HCT116 (cell line): Measurements from ENCODE around the gene PLAAT3. TPM values are rescaled to one million over a fixed set of nuclear protein-coding genes. Genes with fewer than 3 reads are reported as not detected.

Experiments used
- ATAC-seq: fragments of 200-7000 bp; cut with Tn5 transposase; 2 replicates; pipeline ENCODE4 v1.9.1; 2020; ENCODE audit warnings: mild to moderate bottlenecking, moderate library complexity
- BruUV-seq: library from RNA; stranded (reverse); fragments of 400-500 nt; replicated peaks from 2 replicates; lab custom pipeline; 2021; lab: Mats Ljungman, UMichigan
- CTCF ChIA-PET: fragments of 300-600 bp; sonication (Branson Sonifier 250); formaldehyde crosslinking; loops from one replicate; lab custom pipeline; 2021; ENCODE audit warnings: antibody characterized with exemption; lab: Charles Lee
- POLR2A ChIA-PET: fragments of 300-600, 350-600 bp; sonication (Branson Sonifier 250); formaldehyde crosslinking; loops from one replicate; lab custom pipeline; 2021; ENCODE audit warnings: antibody characterized with exemption; lab: Charles Lee
- RAD21 ChIA-PET, 2 experiments: fragments of 300-600 bp; sonication (Branson Sonifier 250); formaldehyde crosslinking; loops; one replicate each; lab custom pipeline; 2023; ENCODE audit warnings: low total read pairs in 2 of 2; ENCODE audit not compliant: uncharacterized antibody in 2 of 2, unreplicated experiment in 2 of 2, low non-redundant PET in 1 of 2; lab: Charles Lee
- DNase-seq: peaks from one replicate; pipeline ENCODE4 v3.0.0-alpha.2; 2010; ENCODE audit warnings: low read depth, low spot score
- H2AFZ ChIP-seq: fragments of 200-600 bp; shearing (Covaris generic), sonication (generic); 2 replicates; pipeline ENCODE4 v1.6.1; 2017; ENCODE audit warnings: low read depth, mixed run types, mixed read lengths, antibody characterized with exemption, low read length; ENCODE audit not compliant: poor library complexity, severe bottlenecking
- H3K27ac ChIP-seq: 2 replicates; pipeline ENCODE4 v1.5.1; 2012; ENCODE audit warnings: low read depth, low read length
- H3K27me3 ChIP-seq: fragments of 200-600 bp; sonication (generic); 2 replicates; pipeline ENCODE4 v1.6.1; 2016; ENCODE audit warnings: mixed run types, low read length, mixed read lengths; ENCODE audit not compliant: insufficient read depth
- H3K36me3 ChIP-seq, 2 experiments: fragments of 200-500 bp in 1 of 2; fragments of 200-600 bp in 1 of 2; sonication (Bioruptor generic) in 1 of 2; sonication (generic) in 1 of 2; 2 replicates each; pipeline versions ENCODE4 v1.5.1 to v1.6.1; 2014 to 2016; ENCODE audit warnings: low read length in 2 of 2, inconsistent platforms in 1 of 2, mixed read lengths in 1 of 2, mixed run types in 1 of 2; ENCODE audit not compliant: insufficient read depth in 2 of 2, control insufficient read depth in 1 of 2
- H3K4me1 ChIP-seq, 2 experiments: fragments of 200-600 bp in 1 of 2; sonication (generic) in 1 of 2; 2 replicates each; pipeline versions ENCODE4 v1.5.1 to v1.6.1; 2012 to 2017; ENCODE audit warnings: low read length in 2 of 2, inconsistent platforms in 1 of 2, mild to moderate bottlenecking in 1 of 2, mixed read lengths in 1 of 2, mixed run types in 1 of 2, moderate library complexity in 1 of 2; ENCODE audit not compliant: insufficient read depth in 2 of 2, control insufficient read depth in 1 of 2
- H3K4me2 ChIP-seq: fragments of 200-600 bp; sonication (generic); 2 replicates; pipeline ENCODE4 v1.6.1; 2017; ENCODE audit warnings: mixed run types, low read length, mixed read lengths
- H3K4me3 ChIP-seq, 2 experiments: fragments of 200-600 bp in 1 of 2; sonication (generic) in 1 of 2; replicated peaks in 1 of 2; 2 replicates each; pipeline ENCODE4 v1.5.1; 2011 to 2016; ENCODE audit warnings: low read length in 2 of 2, control low read depth in 1 of 2, low read depth in 1 of 2, mild to moderate bottlenecking in 1 of 2, mixed read lengths in 1 of 2, mixed run types in 1 of 2
- H3K79me2 ChIP-seq: fragments of 200-600 bp; sonication (generic); 2 replicates; pipeline ENCODE4 v1.6.1; 2017; ENCODE audit warnings: mild to moderate bottlenecking, mixed run types, low read length, moderate library complexity, mixed read lengths; ENCODE audit not compliant: insufficient read depth
- H3K9ac ChIP-seq: fragments of 200-600 bp; sonication (generic); 2 replicates; pipeline ENCODE4 v1.6.1; 2016; ENCODE audit warnings: low read length, mixed read lengths
- H3K9me2 ChIP-seq: fragments of 200-600 bp; sonication (generic), shearing (Covaris generic); 2 replicates; pipeline ENCODE4 v1.6.1; 2017; ENCODE audit warnings: mixed run types, mild to moderate bottlenecking, moderate library complexity; ENCODE audit not compliant: insufficient read depth
- H3K9me3 ChIP-seq, 2 experiments: fragments of 200-500 bp in 1 of 2; fragments of 200-600 bp in 1 of 2; sonication (Bioruptor generic) in 1 of 2; sonication (generic) in 1 of 2; 2 replicates each; pipeline ENCODE4 v1.6.1; 2014 to 2017; ENCODE audit warnings: low read length in 2 of 2, mixed read lengths in 2 of 2, inconsistent platforms in 1 of 2, low read depth in 1 of 2, mild to moderate bottlenecking in 1 of 2, mixed run types in 1 of 2, moderate library complexity in 1 of 2; ENCODE audit not compliant: control insufficient read depth in 1 of 2, insufficient read depth in 1 of 2
- H4K20me1 ChIP-seq: fragments of 200-600 bp; sonication (generic), shearing (Covaris generic); 2 replicates; pipeline ENCODE4 v1.6.1; 2017; ENCODE audit warnings: mixed run types, mild to moderate bottlenecking, moderate library complexity; ENCODE audit not compliant: insufficient read depth
- CBX3 ChIP-seq: IDR thresholded peaks from 2 replicates; pipeline ENCODE4 v1.6.1; 2012; ENCODE audit warnings: low read depth
- ELF1 ChIP-seq: IDR thresholded peaks from 2 replicates; pipeline ENCODE4 v1.6.1; 2012; ENCODE audit warnings: low read depth, borderline replicate concordance
- EZH2 ChIP-seq: fragments of 200-600 bp; sonication (generic); IDR thresholded peaks from 2 replicates; pipeline ENCODE4 v1.6.1; 2017; ENCODE audit warnings: antibody characterized with exemption, mixed run types
- MAX ChIP-seq: IDR thresholded peaks from 2 replicates; pipeline ENCODE4 v1.6.1; 2012
- TCF7L2 ChIP-seq: IDR thresholded peaks from 2 replicates; pipeline ENCODE4 v1.7.0; 2011; ENCODE audit warnings: borderline replicate concordance, inconsistent platforms; ENCODE audit not compliant: insufficient read depth, insufficient read length; ENCODE audit errors: extremely low read depth
- ZBTB33 ChIP-seq: IDR thresholded peaks from 2 replicates; pipeline ENCODE4 v1.6.1; 2011; ENCODE audit warnings: mild to moderate bottlenecking, low read length, moderate library complexity; ENCODE audit not compliant: insufficient replicate concordance; ENCODE audit errors: extremely low read depth
- ZFX ChIP-seq: fragments of 450-650 bp; IDR thresholded peaks from 2 replicates; pipeline ENCODE4 v1.6.1; 2017
- ZNF274 ChIP-seq: fragments of 200-500 bp; sonication (Bioruptor generic); IDR thresholded peaks from 2 replicates; pipeline ENCODE4 v1.6.1; 2014; ENCODE audit warnings: mild to moderate bottlenecking, low read depth, low read length, inconsistent platforms
- intact Hi-C: fragments of 100-400 bp; cut with micrococcal nuclease; formaldehyde crosslinking; loops from 2 replicates; pipeline ENCODE4 v1.10.0; 2022
- total RNA-seq: library from RNA; stranded (reverse); gene quantifications from one replicate; pipeline ENCODE4 v1.2.1, GENCODE V29; 2021; ENCODE audit not compliant: unreplicated experiment

The PLAAT3 gene
- total RNA-seq, 1 experiment from 2014 or later = 31.1 TPM

GRCh38 chr11:63560506-63561180 lies 53.6 kb downstream of the PLAAT3 start:
- H3K9me3 ChIP-seq = no peaks in the 10 kb centered on the region
- H2AFZ ChIP-seq = no peak overlapping the region
- ChIA-PET RAD21 (no interaction called here), CTCF (no interaction called here), POLR2A (no interaction called here)
- H3K9ac ChIP-seq = no peak overlapping the region
- H3K27ac ChIP-seq = no peak overlapping the region
- no peak for DNase-seq
- H3K4me2 ChIP-seq = no peak overlapping the region
- intact Hi-C loops = no loop called here
- H3K4me3 ChIP-seq = no peak overlapping the region
- peaks cover 4 to 10% of the 10 kb centered on the region in 2 experiments; a peak in 1 of 4 replicates for H3K4me1 ChIP-seq
- H3K27me3 ChIP-seq = no peaks in the 10 kb centered on the region
- TF ChIP-seq ELF1 (no peak), EZH2 (no peak), MAX (no peak), ZNF274 (no peak), ZFX (no peak), CBX3 (no peak), TCF7L2 (no peak), ZBTB33 (no peak)
- no peaks in the 10 kb centered on the region for H3K9me2 ChIP-seq
- H3K36me3 ChIP-seq = no peaks in the 10 kb centered on the region
- H3K79me2 ChIP-seq = no peaks in the 10 kb centered on the region
- BruUV-seq = no TSS peak
- no peaks in the 10 kb centered on the region for H4K20me1 ChIP-seq
- no peak for ATAC-seq
